ENCODE results near the gene IFIH1. TPM values are rescaled to one million over a fixed set of nuclear protein-coding genes. Genes with fewer than 3 reads are reported as not detected.

Gene IFIH1
- total RNA-seq, 1 experiment from 2014 or later = 5.1 TPM

GRCh38 chr2:162342321-162342720, 23.8 kb upstream of the IFIH1 start:
- ChIA-PET POLR2A (ENCODE audit: low non-redundant PET) (no interaction called here), CTCF (no interaction called here)
- Histone ChIP-seq H3K27me3 (replicated peaks; ENCODE audit: insufficient read depth, low read depth, low read length, poor library complexity) (no peaks in the 10 kb centered on the region), H3K36me3 (ENCODE audit: insufficient read depth, low read length, poor library complexity, severe bottlenecking) (no peaks in the 10 kb centered on the region), H3K27ac (ENCODE audit: low read depth, low read length, poor library complexity, severe bottlenecking) (no peak overlapping the region), H3K4me3 (ENCODE audit: low read depth, low read length, poor library complexity, severe bottlenecking) (no peak overlapping the region), H3K4me1 (ENCODE audit: insufficient read depth, low read length, poor library complexity, severe bottlenecking) (peaks cover 7% of the 10 kb centered on the region), H3K9me3 (ENCODE audit: low read depth, low read length, poor library complexity, severe bottlenecking) (no peaks in the 10 kb centered on the region)
- TF ChIP-seq CTCF (conservative IDR thresholded peaks at IDR 0.05; ENCODE audit: low read depth, low read length) = no peak
- no peak for TF ChIP-seq EZH2 (IDR thresholded peaks at IDR 0.05; ENCODE audit: borderline replicate concordance, low read depth, low read length, poor library complexity, severe bottlenecking)
- no peak for DNase-seq (ENCODE audit: low spot score)
- intact Hi-C loops (cut with micrococcal nuclease; ENCODE audit: unreplicated experiment) = no loop called here
- BruUV-seq (replicated peaks) = no TSS peak

- H3K27me3 ChIP-seq (replicated peaks; ENCODE audit: insufficient read depth, low read depth, low read length, poor library complexity) = no peaks in the 10 kb centered on the region
- no peaks in the 10 kb centered on the region for H3K9me3 ChIP-seq (ENCODE audit: low read depth, low read length, poor library complexity, severe bottlenecking)
- ChIA-PET CTCF (no interaction called here), POLR2A (ENCODE audit: low non-redundant PET) (no interaction called here)
- no peak overlapping the region for H3K27ac ChIP-seq (ENCODE audit: low read depth, low read length, poor library complexity, severe bottlenecking)
- no peak for DNase-seq (ENCODE audit: low spot score)
- TF ChIP-seq CTCF (conservative IDR thresholded peaks at IDR 0.05; ENCODE audit: low read depth, low read length) (no peak), EZH2 (IDR thresholded peaks at IDR 0.05; ENCODE audit: borderline replicate concordance, low read depth, low read length, poor library complexity, severe bottlenecking) (no peak)
- intact Hi-C loops (cut with micrococcal nuclease; ENCODE audit: unreplicated experiment) = no loop called here
- BruUV-seq (replicated peaks) = no TSS peak
- no peaks in the 10 kb centered on the region for H3K36me3 ChIP-seq (ENCODE audit: insufficient read depth, low read length, poor library complexity, severe bottlenecking)
- no peak overlapping the region for H3K4me3 ChIP-seq (ENCODE audit: low read depth, low read length, poor library complexity, severe bottlenecking)
- peaks cover 7% of the 10 kb centered on the region for H3K4me1 ChIP-seq (ENCODE audit: insufficient read depth, low read length, poor library complexity, severe bottlenecking)
Measured at GRCh38 chr2:162340822-162341221, 22.3 kb upstream of the IFIH1 start.

- no TSS peak for BruUV-seq (replicated peaks)
- no peaks in the 10 kb centered on the region for H3K27me3 ChIP-seq (replicated peaks; ENCODE audit: insufficient read depth, low read depth, low read length, poor library complexity)
- CTCF ChIA-PET = no interaction called here
Measured at GRCh38 chr2:162337868-162338267, 19.4 kb upstream of the IFIH1 start.

More at GRCh38 chr2:162337868-162338267, 19.4 kb upstream of the IFIH1 start:
- no peak for DNase-seq (ENCODE audit: low spot score)
- TF ChIP-seq CTCF (conservative IDR thresholded peaks at IDR 0.05; ENCODE audit: low read depth, low read length) (no peak), EZH2 (IDR thresholded peaks at IDR 0.05; ENCODE audit: borderline replicate concordance, low read depth, low read length, poor library complexity, severe bottlenecking) (no peak)
- Histone ChIP-seq H3K9me3 (ENCODE audit: low read depth, low read length, poor library complexity, severe bottlenecking) (no peaks in the 10 kb centered on the region), H3K36me3 (ENCODE audit: insufficient read depth, low read length, poor library complexity, severe bottlenecking) (no peaks in the 10 kb centered on the region), H3K27ac (ENCODE audit: low read depth, low read length, poor library complexity, severe bottlenecking) (no peak overlapping the region), H3K4me3 (ENCODE audit: low read depth, low read length, poor library complexity, severe bottlenecking) (no peak overlapping the region), H3K4me1 (ENCODE audit: insufficient read depth, low read length, poor library complexity, severe bottlenecking) (no peaks in the 10 kb centered on the region)
- intact Hi-C loops (cut with micrococcal nuclease; ENCODE audit: unreplicated experiment) = no loop called here
- POLR2A ChIA-PET (ENCODE audit: low non-redundant PET) = no interaction called here

Measured in A673 (cell line).